HG03280 (cell line): Measurements from ENCODE around the gene WDR70.
"Not testable (repeated sequence)": the region's sequence is repeated elsewhere in the genome, so short reads cannot be mapped to it uniquely, and the experiment has no call there.

Experiments
- ATAC-seq: cut with Tn5 transposase; IDR thresholded peaks from one replicate; pipeline ENCODE4 v1.9.1; 2021; ENCODE audit warnings: mild to moderate bottlenecking, moderate library complexity; ENCODE audit not compliant: unreplicated experiment

Gene WDR70

DNA sequence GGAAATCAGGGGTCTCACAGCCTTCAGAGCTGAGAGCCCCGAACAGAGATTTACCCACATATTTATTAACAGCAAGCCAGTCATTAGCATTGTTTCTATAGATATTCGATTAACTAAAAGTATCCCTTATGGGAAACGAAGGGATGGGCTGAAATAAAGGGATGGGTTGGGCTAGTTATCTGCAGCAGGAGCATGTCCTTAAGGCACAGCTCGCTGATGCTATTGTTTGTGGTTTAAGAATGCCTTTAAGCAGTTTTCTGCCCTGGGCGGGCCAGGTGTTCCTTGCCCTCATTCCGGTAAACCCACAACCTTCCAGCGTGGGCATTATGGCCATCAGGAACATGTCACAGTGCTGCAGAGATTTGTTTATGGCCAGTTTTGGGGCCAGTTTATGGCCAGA lies 74.1 kb downstream of the WDR70 start:
- not testable (repeated sequence) for ATAC-seq

DNA sequence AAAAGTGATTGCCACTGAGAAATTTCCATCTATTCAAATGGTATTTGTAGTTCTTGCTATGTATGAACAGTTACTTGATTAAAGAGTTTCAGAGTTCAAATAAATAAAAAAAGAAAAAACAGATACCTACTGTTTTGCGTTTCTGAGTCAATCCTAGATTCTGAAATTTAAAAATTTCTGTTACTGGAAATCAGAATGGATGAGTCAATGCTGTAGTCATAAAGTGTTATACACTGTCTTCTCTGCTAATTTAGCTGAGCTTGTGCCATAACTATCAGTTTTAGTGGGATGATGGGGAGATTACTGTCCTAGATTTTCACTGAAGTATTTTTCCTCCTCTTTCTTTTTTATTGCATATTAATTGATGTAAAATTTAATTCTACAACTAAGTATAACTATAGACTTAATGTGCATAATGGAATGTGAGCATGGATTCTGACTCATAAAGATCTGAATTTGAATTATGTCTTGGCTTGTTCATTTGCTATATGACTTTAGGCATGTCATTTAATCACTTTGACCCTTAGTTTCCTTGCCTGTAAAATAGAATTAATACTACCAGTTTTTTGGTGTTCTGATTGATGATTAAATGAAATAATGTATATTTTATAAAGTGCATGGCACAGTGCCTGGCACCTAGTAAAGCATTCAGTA lies 75.4 kb downstream of the WDR70 start:
- ATAC-seq = not testable (repeated sequence)

DNA sequence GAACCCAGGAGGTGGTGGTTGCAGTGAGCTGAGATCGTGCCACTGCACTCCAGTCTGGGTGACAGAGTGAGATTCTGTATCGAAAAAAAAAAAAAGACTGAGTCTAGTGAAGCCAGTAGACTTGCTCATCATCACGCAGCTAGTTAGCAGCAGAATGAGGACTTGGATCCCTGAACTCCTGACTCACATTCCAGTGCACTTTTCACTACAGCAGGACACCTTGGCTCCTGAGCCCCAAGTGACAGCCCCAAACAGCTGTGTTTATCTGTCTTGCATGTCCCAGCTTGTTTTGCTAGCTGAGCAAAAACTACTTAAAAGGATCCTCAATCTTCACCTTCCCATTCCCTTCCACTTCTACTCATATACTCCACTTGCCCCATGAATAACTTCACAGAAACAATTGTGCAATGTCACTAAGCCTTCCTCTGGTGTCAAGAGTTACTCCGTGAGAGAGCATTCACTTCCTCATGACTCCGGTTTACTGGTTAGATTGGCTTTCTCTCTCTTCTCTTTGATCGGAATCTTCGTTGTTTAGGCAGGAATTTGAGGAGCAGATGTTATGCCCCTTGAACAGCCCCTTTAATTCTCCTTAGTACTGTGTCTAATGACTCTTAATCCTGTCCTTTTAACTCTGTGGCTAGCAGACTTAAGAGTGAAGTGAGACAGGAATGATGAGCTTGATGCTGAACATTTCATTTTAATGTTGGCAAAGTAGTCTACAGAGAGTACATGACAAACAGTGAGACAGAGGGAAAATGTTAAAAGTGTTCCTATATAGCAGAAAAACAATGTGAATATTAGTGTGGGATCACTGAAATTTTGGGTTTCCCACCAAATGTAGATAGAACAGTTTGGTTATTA lies 84.3 kb downstream of the WDR70 start:
- not testable (repeated sequence) for ATAC-seq

DNA sequence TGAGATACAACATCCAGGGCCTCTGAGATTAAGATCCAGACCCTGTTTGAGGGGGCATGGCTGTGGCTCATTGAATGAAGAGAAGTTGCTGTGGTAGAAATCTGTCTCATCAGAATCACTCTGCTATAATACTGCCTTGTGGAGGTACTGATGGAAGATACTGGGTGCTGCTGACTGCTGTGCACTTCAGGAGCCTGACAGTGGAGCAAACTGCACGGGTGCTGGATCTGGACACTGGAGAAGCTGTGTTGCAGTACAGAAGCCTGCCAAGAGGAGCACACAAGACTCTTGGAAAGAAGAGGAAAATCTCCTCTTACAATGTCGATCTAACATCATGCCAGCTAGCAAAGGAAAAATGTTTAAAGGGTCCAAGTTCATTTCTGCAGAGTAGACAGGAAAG lies 85.5 kb downstream of the WDR70 start:
- ATAC-seq = not testable (repeated sequence)

DNA sequence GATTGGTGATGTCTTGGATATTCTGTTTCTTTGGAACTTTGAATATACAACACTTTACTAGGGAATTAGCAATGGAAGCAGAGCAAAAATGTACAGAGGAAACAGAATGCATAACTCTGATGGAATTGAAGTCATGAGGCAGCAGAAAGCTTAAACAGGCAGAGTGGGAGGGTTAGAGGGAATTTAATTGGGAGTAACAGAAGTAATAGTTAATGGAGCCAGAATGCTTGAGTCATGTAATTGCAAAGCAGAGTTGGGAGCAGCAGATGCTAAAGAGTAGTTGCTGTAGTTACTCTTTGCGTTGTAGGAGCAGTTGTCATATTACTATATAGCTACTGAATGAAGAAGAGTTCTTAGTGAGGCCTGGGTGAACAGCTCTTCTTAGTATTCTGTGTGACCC lies 90.3 kb downstream of the WDR70 start:
- not testable (repeated sequence) for ATAC-seq

DNA sequence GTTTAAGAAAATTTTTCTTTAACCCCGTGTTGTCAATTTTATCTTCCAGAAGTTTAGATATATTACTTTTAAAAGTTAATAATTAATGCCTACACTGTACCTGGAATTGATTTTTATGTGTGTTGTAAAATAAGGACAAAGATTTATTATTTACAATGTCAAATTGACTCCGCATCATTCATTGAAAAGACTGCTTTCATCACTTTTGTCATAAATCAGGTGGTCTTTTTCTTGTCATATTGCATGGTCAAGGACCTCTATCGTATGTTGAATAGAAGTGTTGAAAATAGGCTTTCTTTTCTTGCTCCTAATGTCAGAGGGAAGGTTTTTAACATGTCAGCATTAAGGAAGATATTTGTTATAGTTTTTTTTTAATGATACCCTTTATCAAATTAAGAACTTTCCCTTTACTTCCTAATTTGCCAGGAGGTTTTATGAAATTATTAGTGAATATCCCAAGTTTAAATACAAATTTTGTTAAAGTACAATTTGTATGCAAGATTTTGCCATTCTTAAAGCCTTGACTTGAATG lies 92.6 kb downstream of the WDR70 start:
- no peak for ATAC-seq

DNA sequence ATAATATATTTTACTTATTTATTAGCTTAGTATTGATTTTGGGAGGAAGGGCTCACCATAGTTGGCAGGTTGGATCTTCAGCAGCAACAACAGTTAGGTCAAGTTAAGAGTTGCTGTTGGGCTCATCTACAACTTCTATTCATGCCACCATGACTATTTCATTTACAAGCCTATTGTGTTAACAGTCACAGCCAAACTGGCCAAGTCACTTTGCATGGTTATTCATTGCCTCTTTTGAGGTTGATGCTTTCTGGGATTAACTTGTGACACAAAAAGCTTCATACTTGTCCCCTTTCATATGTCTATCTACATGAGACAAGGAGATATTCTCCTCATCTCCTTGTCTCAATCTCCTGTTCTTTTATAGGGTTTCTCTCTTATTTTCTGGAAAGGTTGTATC lies 98.3 kb downstream of the WDR70 start:
- ATAC-seq = no peak

DNA sequence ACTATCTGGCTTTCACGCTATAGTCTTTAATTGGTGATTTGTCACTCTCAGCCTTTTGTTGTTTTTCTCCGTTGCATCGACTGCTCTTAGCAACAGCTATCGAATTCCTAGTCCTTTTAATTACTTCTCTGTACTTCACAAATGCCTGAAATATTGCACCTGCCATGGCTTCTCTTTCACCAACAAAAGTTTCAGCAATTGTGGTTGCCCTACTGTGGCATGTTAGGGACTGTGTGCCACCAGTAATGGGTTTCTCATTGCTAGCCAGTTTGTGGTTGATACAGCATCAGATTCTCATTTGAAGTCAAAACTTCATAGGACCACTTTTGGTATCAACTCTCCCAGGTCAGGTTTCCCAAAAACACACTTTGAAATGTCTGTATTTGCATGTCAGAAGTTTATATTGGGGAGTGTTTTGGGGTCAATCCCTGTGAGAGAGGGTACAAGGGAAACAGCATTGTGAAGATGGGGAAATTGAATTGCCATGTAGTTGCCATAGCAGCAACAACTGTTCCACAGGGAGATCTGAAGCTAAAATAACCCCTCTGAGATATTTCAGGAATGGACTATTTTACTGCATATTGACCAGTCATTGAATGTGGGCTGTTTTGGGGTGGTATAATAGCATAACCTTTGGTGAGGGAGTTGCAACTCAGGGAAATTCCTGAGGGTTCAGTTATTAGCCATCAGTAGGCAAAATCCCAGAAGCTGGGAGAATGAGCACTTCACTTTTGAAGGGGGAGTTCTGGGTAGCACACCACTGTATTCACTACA lies 99.2 kb downstream of the WDR70 start:
- ATAC-seq = no peak

DNA sequence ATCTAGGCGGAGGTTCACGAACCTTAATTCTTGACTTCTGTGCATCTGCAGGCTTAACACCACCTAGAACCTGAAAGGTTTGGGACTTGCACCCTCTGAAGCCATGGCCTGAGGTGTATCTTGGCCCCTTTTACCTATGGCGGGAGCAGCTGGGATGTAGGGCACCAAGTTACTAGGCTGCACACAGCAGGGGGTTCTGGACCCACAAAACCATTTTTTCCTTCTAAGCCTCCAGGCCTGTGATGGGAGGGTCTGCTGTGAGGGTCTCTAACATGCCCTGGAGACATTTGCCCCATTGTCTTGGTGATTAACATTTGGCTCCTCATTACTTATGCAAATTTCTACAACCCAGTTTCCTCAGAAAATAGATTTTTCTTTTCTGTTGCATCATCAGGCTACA lies 102.3 kb downstream of the WDR70 start:
- ATAC-seq = not testable (repeated sequence)

DNA sequence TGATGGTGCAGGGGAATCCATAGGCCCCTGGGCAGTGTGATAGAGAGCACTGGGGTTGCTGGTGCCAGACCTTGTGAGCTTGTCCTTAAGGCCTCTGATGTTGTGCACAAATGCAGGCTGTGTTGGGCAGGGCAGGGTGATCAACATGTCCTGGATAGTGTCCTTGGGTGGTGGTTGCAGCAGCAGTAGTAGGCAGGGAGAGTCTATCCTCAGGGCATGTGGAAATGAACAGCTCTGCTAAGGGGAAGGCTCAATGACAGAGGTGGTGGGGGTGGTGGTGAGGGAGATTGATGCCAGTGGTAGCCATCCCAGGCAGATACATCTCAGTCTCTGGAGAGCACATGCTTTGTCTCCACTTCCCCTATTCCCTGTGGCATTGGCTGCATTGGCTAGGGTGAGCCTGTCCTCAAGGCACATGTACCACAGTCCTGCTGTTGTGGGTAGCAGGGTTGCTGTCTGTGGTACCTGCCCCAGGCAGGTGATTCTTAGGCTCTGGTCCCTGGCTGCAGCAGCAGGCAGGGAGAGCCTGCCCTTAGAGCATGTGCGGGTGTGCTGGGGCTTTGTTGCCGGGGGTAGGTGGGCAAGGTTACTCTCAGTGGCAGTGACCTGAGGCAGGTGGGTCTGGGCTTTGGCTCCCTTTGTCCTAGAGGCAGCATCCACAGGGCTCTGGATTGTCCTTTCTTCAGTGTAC lies 111.1 kb downstream of the WDR70 start:
- no peak for ATAC-seq

DNA sequence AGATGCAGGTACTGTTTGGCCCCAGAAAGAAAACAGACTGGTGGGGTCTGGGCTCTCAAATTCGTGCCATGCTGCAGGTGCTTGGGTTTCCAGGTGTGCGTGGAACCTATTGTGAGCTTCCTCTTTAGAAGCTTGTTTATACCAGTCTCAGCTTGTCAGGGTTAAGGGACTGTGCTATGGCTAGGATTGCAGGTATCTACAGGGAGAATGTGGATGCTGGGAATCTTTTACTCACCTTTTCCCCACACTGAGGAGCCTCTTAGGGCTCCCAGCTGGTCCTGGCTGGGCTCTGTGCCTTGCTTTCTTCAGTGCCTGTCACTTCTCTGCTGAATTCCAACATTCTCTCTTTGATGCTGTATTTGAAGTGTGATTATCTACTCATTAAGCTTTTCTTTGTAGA lies 111.8 kb downstream of the WDR70 start:
- ATAC-seq = no peak

DNA sequence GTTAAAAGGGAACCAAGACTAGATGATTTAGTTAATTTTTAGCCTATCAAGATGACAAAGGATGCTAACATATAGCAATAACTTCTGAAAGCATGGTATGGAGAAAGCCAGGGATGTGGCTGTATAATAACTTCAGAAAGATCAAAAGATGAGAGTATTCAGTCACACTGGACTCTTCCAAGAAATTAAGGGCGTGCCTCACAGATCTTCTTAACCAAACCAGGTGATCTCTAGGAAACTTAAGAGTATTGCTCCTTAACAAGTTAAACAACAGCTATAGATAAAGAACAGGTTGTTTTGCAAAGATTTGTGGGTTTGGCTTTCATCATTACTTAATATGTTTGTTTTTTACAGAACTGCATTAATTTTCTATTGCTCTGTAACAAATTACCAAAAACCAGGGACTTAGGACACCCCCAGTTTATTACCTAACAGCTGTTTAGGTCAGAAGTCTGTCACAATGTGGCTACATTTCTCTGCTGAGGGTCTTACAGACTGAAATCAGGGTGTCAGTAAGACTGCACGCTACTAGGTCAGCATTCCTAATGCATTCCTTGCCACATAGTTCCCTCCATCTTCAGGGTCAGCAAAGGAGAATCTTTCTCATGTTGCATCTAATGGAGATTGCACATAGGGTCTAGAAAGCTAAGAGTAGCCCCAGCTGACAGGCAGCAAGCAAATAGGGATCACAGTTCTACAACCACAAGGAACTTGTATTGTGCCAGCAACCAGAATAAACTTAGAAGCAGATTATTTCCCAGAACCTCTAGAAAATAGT lies 113.8 kb downstream of the WDR70 start:
- ATAC-seq = no peak

DNA sequence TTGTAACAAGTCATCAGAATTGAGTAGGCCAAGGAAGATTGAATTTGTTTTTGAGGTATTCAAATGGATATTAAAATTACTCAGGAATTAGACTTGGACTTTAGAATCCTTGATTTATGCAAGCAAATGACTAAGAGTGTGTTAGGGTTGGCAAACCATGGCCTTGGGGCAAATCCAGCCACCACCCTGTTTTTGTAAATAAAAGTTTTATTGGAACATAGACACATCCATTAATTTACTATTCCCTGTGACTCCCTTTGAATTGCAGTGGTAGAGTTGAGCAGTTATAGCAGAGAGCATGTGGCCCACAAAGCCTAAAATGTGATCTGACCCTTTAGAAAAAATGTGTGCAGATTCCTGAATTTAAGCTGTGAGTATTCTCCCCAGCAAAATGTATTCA lies 115.6 kb downstream of the WDR70 start:
- no peak for ATAC-seq

DNA sequence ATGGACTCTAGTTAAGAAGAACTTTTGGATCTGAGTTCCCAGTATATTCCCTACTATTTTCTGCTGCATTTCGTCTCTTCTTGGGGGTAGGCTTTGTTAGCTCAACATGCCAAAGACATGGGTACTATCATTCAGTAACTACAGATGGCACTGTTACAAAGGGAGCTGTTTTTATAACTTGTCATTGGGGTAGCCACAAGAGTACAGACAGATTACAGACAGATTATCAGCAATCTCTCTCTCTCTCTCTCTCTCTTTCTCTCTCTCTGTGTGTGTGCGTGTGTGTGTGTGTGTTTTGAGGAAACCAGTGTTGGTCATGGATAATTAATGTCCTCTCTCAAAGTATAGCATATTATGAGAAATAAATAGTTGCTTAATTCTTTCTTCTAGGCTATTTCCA lies 116.1 kb downstream of the WDR70 start:
- ATAC-seq = no peak

DNA sequence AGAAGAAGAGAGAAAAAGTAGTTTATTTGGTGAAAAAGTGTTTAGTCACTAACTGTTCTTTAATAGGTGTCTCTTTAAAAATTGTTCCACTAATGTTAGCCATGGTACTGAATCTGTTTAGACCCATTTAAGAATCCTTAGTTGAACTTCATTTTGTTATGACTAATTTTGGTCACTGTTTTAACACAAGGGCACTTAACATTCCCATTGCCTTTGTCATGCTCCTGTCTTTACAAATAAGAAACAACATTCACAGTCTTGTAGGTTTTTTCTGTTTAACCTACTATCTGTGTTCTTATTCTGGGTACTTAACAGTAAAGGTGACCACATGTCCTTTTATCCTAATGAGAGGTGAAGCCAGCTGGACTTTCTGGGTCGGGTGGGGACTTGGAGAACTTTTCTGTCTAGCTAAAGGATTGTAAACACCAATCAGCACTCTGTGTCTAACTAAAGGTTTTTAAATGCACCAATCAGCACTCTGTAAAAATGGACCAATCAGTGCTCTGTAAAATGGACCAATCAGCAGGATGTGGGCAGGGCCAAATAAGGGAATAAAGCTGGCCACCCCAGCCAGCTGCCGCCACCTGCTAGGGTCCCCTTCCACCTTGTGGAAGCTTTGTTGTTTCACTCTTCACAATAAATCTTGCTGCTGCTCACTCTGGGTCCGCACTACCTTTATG lies 116.7 kb downstream of the WDR70 start:
- no peak for ATAC-seq

DNA sequence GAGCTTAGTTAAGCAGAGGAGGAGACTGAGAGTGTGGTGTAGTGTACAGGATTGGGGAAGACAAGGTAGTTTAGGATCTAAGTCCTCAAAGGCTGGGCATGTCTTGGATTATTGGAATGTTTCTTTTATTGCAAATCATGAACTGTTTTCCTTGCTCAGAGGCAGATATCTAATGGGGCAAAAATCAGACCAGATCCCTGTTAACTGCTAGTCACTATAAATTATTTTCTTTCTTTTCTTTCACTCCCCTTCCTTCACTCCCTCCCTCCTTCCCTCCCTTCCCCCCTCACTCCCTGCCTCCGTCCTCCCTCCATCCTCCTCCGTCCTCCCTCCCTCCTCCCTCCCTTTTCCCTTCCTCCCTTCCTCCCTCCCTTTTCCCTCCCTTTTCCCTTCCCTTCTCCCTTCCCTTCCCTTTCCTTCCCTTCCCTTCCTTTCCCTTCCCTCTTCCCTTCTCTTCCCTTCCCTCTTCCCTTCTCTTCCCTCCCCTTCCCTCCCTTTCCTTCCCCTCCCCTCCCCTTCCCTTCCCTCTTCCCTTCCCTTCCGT lies 117.9 kb downstream of the WDR70 start:
- no peak for ATAC-seq

DNA sequence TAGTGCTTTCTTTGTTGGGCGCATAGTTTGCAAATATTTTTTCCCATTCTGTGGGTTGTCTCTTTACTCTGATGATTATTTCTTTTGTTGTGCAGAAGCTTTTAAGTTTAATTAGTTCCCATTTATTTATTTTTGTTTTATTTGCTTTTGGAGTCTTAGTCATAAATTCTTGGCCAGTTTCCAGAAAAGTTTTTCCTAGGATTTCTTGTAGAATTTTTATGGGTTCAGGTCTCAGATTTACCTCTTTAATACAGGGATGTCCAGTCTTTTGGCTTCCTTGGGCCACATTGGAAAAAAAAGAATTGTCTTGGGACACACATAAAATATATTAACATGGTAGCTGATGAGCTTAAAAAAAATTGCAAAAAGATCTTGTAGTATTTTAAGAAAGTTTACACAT lies 122.0 kb downstream of the WDR70 start:
- ATAC-seq = no peak

DNA sequence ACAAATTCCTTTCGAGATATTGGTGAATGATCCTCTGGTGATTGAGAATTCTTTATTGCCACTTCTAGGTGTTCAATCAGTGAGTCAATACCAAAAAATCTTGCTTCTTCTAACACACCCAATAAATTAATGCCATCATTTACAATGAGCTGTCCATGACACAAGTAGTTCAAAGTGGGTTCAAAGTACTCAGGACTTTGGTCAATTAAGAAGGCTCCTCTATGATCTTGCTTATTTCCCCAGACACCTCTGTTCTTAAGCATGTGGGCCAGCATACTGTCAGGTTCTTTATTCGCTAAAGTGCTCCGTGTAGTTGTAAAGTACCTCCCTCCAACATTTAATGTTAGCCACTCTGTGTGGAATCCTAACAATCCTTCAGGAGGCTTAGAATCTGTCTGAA lies 127.1 kb downstream of the WDR70 start:
- no peak for ATAC-seq

DNA sequence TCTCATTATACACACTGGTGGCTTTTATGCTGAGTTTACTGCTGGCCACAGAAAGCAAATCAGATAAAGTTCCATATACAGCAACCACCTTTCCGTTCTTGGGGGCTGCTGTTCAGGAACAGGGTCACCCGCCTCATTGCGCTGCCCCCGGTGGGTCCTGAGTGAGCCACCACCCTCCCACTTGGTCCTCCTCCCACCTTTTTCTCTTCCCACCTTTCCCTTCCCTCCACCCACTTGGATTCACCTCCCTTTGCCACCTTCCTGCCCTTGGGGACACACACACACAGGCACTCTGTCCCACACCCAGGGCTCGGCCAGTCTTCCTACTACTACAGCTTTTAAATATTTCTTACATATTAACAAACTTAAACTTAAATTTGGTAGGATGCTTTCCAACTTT lies 127.6 kb downstream of the WDR70 start:
- no peak for ATAC-seq
